ENCODE data around the gene HOXA2. TPM values are rescaled to one million over a fixed set of nuclear protein-coding genes. Genes with fewer than 3 reads are reported as not detected.

HOXA2 gene
- total RNA-seq, 3 donors from 2014 or later: not detected

GRCh38 chr7:27133409-27134231 is 31.1 kb upstream of the HOXA2 start:
- H3K36me3 Mint-ChIP-seq (ENCODE audit: insufficient read depth): no peaks in the 10 kb centered on the region
- no peaks in the 10 kb centered on the region for H3K9me3 Mint-ChIP-seq
- peaks cover 62% of the 10 kb centered on the region for H3K27me3 Mint-ChIP-seq (ENCODE audit: low read depth)
- ATAC-seq (no peak), DNase-seq (no peak)
- peaks cover 13% of the 10 kb centered on the region for H3K4me1 Mint-ChIP-seq (ENCODE audit: low read depth)
- no peak overlapping the region for H3K4me3 Mint-ChIP-seq

- no peaks in the 10 kb centered on the region for H3K36me3 Mint-ChIP-seq (ENCODE audit: insufficient read depth)
- no peaks in the 10 kb centered on the region for H3K9me3 Mint-ChIP-seq
- H3K27me3 Mint-ChIP-seq (ENCODE audit: low read depth): peaks cover 59% of the 10 kb centered on the region
- DNase-seq: no peak
- H3K4me1 Mint-ChIP-seq (ENCODE audit: low read depth): peaks cover 13% of the 10 kb centered on the region
- no peak for ATAC-seq
- no peak overlapping the region for H3K4me3 Mint-ChIP-seq
Observed at GRCh38 chr7:27132978-27133377, 30.5 kb upstream of the HOXA2 start.

GRCh38 chr7:27132214-27132613 is 29.7 kb upstream of the HOXA2 start:
- Mint-ChIP-seq H3K4me3 (no peak overlapping the region), H3K36me3 (ENCODE audit: insufficient read depth) (no peaks in the 10 kb centered on the region), H3K4me1 (ENCODE audit: low read depth) (peaks cover 13% of the 10 kb centered on the region), H3K9me3 (no peaks in the 10 kb centered on the region), H3K27me3 (ENCODE audit: low read depth) (peaks cover 59% of the 10 kb centered on the region)
- DNase-seq (no peak), ATAC-seq (no peak)

GRCh38 chr7:27131390-27131819 is 28.9 kb upstream of the HOXA2 start:
- H3K4me1 Mint-ChIP-seq (ENCODE audit: low read depth): peaks cover 13% of the 10 kb centered on the region
- H3K36me3 Mint-ChIP-seq (ENCODE audit: insufficient read depth): no peaks in the 10 kb centered on the region
- H3K4me3 Mint-ChIP-seq: peak overlapping the region; percentile 68
- H3K27me3 Mint-ChIP-seq (ENCODE audit: low read depth): peaks cover 60% of the 10 kb centered on the region
- no peak for DNase-seq
- ATAC-seq: no peak
- no peaks in the 10 kb centered on the region for H3K9me3 Mint-ChIP-seq

- Mint-ChIP-seq H3K9me3 (no peaks in the 10 kb centered on the region), H3K4me3 (peak within 1 kb of the TSS; percentile 68), H3K36me3 (ENCODE audit: insufficient read depth) (no peaks in the 10 kb centered on the region), H3K4me1 (ENCODE audit: low read depth) (peaks cover 9% of the 10 kb centered on the region), H3K27me3 (ENCODE audit: low read depth) (peaks cover 54% of the 10 kb centered on the region)
- DNase-seq (peak; percentile 73), ATAC-seq (peak; percentile 85 to 88)
Observed at GRCh38 chr7:27130540-27131389, 28.3 kb upstream of the HOXA2 start, which contains the start of gene HOXA4. HOXA4 (minus strand) TSS chr7:27130757; CDS start chr7:27130733, 24 bp downstream.

- peaks cover 53% of the 10 kb centered on the region for H3K27me3 Mint-ChIP-seq (ENCODE audit: low read depth)
- ATAC-seq (peak; percentile 18 to 20), DNase-seq (no peak)
Observed at GRCh38 chr7:27129729-27130539, 27.5 kb upstream of the HOXA2 start.

GRCh38 chr7:27128776-27129728 is 26.6 kb upstream of the HOXA2 start:
- Mint-ChIP-seq H3K36me3 (ENCODE audit: insufficient read depth) (no peaks in the 10 kb centered on the region), H3K9me3 (no peaks in the 10 kb centered on the region), H3K4me3 (peak overlapping the region; percentile 42), H3K27me3 (ENCODE audit: low read depth) (peaks cover 54% of the 10 kb centered on the region), H3K4me1 (ENCODE audit: low read depth) (peaks cover 1% of the 10 kb centered on the region)
- ATAC-seq (no peak), DNase-seq (no peak)

More at GRCh38 chr7:27129729-27130539, 27.5 kb upstream of the HOXA2 start:
- Mint-ChIP-seq H3K4me1 (ENCODE audit: low read depth) (peaks cover 7% of the 10 kb centered on the region), H3K36me3 (ENCODE audit: insufficient read depth) (no peaks in the 10 kb centered on the region), H3K9me3 (no peaks in the 10 kb centered on the region), H3K4me3 (peak overlapping the region; percentile 32)

- DNase-seq (no peak), ATAC-seq (no peak)
- no peaks in the 10 kb centered on the region for H3K4me1 Mint-ChIP-seq (ENCODE audit: low read depth)
- no peak overlapping the region for H3K4me3 Mint-ChIP-seq
- H3K27me3 Mint-ChIP-seq (ENCODE audit: low read depth): peaks cover 51% of the 10 kb centered on the region
- H3K9me3 Mint-ChIP-seq: no peaks in the 10 kb centered on the region
- H3K36me3 Mint-ChIP-seq (ENCODE audit: insufficient read depth): no peaks in the 10 kb centered on the region
Observed at GRCh38 chr7:27128034-27128433, 25.6 kb upstream of the HOXA2 start.

- peaks cover 46% of the 10 kb centered on the region for H3K27me3 Mint-ChIP-seq (ENCODE audit: low read depth)
- H3K4me3 Mint-ChIP-seq: no peak overlapping the region
- no peaks in the 10 kb centered on the region for H3K9me3 Mint-ChIP-seq
- ATAC-seq: no peak
- no peaks in the 10 kb centered on the region for H3K4me1 Mint-ChIP-seq (ENCODE audit: low read depth)
- DNase-seq: no peak
- H3K36me3 Mint-ChIP-seq (ENCODE audit: insufficient read depth): no peaks in the 10 kb centered on the region
Observed at GRCh38 chr7:27126596-27127327, 24.3 kb upstream of the HOXA2 start.

- no peak for ATAC-seq
- Mint-ChIP-seq H3K4me3 (no peak overlapping the region), H3K27me3 (ENCODE audit: low read depth) (peaks cover 43% of the 10 kb centered on the region), H3K36me3 (ENCODE audit: insufficient read depth) (no peaks in the 10 kb centered on the region), H3K9me3 (no peaks in the 10 kb centered on the region), H3K4me1 (ENCODE audit: low read depth) (no peaks in the 10 kb centered on the region)
- no peak for DNase-seq
Observed at GRCh38 chr7:27125986-27126394, 23.5 kb upstream of the HOXA2 start.

- no peaks in the 10 kb centered on the region for H3K4me1 Mint-ChIP-seq (ENCODE audit: low read depth)
- no peak overlapping the region for H3K4me3 Mint-ChIP-seq
- DNase-seq (no peak), ATAC-seq (no peak)
- no peaks in the 10 kb centered on the region for H3K36me3 Mint-ChIP-seq (ENCODE audit: insufficient read depth)
- H3K27me3 Mint-ChIP-seq (ENCODE audit: low read depth): peaks cover 43% of the 10 kb centered on the region
- no peaks in the 10 kb centered on the region for H3K9me3 Mint-ChIP-seq
Observed at GRCh38 chr7:27124902-27125689, 22.6 kb upstream of the HOXA2 start.

All from activated T-cell treated with anti-CD3 and anti-CD28 coated beads, Interleukin-2, amount 50 U/mL, for 4 hours (primary cell).